GM18517 (cell line): ENCODE data around the gene LRFN2.

Experiments
- ATAC-seq: cut with Tn5 transposase; IDR thresholded peaks from one replicate; pipeline ENCODE4 v1.9.1; 2021; ENCODE audit warnings: mild to moderate bottlenecking, moderate library complexity; ENCODE audit not compliant: unreplicated experiment

Gene LRFN2

GRCh38 chr6:40587240-40588069 lies at the start of gene LRFN2:
TSS of gene LRFN2 (minus strand) at chr6:40587364.
- no peak for ATAC-seq

GRCh38 chr6:40634429-40634828 lies 47.3 kb upstream of the LRFN2 start:
- ATAC-seq = no peak

DNA sequence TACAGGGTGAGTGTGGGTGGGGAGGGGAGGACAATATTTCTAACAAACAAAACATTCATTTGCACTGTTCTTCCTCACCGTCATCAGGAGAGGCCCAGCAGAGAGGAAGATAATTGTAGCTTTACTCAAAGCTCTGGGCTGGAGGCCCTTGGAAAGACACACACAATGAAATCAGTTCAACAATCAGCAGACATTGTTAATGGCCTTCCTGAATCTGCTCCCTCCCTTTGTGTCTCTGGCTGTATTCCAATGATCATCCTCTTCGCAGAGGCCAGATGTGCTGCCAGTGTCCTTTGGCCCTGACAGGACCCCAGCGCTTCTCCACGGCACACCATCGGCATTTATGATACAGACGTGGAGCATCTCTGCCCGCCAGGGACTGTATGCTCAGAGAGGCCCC lies 44.6 kb upstream of the LRFN2 start:
- no peak for ATAC-seq

GRCh38 chr6:40630488-40630887 lies 43.3 kb upstream of the LRFN2 start:
- no peak for ATAC-seq

GRCh38 chr6:40630051-40630450 lies 42.9 kb upstream of the LRFN2 start:
- no peak for ATAC-seq

DNA sequence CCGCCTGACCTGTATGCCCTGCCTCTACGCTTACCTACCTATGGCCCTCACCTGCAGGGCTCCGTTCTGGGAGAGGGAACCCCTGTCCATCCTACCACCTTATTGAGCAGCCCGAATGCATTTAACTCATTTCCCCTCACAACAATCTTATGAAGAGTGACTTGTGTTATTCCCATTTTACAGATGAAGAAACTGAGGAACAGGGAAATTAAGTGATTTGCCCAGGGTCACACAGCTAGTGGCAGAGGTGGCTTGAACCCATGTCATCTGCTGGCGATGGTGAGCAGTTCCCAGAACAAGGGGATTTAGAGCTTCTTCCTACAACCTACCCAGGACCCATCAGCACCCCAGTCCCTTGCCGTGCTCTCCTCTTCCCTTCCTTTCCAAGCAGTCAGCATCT lies 42.3 kb upstream of the LRFN2 start:
- no peak for ATAC-seq

DNA sequence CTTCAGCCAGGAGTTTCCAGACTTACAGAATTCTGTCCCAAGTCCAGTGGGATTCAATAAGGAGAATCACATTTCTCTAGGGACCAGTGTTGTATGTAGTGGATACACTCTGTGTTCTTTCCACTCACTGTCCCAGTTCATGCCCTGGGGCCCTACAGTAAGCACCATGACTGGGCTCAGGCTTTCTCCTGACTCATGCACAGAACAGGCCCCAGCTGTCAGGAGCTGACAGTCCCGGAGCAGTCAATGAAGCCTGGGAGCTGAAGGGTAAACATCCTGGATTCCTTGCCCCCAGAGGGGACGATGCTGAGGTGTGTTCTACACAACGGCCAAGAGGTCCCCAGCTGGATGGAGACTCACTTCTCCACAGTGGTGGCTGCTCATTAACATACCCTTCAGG lies 40.2 kb upstream of the LRFN2 start:
- no peak for ATAC-seq

- ATAC-seq = no peak
Observed at GRCh38 chr6:40626886-40627285, 39.7 kb upstream of the LRFN2 start.

DNA sequence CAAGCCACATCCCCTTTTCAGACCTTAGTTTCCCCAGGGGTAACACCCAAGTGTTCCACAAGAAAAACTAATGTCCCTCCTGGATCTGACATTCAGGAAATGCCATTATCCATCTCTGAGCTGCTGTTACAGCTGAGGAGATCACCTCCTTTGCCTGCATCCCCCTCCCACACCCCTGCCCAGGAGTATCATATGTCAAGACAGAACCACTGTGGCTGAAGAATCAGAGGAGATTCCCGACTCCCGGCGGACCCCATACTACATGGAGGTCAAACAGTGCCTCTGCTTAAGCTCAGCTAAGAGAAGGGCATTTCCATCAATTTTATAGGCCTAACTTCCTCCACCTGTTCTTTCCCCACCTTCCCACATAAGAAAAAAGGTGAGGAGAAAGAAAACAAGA lies 36.8 kb upstream of the LRFN2 start:
- no peak for ATAC-seq

DNA sequence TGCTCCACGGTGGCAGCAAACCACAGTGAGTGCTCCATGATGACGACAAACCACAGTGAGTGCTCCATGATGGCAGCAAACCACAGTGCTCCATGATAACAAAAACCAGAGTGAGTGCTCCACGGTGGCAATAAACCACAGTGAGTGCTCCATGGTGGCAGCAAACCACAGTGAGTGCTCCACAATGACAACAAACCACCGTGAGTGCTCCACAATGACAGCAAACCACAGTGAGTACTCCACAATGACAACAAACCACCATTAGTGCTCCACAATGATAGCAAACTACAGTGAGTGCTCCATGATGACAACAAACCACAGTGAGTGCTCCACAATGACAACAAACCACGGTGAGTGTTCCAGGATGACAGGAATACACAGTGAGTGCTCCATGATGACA lies 36.0 kb upstream of the LRFN2 start:
- ATAC-seq = no peak

DNA sequence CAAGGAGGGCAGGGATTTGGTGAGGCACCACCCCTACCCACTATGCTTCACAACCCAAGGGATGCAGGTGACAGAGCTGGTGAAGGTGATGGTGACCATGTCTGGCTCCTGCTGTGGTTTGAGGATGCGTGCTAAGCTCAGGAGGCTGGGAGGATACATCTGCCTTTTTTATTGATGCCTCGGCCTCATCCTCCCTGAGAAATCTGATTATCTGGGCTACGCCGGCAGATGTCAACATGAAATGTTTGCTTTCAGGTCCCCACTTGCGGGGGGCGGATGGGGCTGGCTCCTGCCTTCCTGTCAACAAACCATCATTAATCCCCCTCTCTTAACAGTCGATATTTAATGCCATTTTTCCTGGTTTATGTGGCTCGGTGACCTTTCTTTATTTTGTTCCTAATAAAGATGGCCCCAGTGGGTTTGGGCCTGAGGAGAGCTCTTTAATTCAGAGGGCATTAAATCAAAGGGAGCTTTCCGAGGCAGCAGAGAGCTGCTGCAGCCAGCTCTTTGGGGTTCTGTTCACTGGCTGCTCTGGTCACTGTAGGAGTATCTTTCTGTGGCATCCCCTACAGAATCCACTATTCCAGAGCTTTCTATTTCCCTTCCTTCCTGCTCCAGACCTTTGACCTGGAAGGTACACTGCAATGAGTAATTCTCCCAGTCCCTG lies 33.5 kb upstream of the LRFN2 start:
- ATAC-seq = no peak

DNA sequence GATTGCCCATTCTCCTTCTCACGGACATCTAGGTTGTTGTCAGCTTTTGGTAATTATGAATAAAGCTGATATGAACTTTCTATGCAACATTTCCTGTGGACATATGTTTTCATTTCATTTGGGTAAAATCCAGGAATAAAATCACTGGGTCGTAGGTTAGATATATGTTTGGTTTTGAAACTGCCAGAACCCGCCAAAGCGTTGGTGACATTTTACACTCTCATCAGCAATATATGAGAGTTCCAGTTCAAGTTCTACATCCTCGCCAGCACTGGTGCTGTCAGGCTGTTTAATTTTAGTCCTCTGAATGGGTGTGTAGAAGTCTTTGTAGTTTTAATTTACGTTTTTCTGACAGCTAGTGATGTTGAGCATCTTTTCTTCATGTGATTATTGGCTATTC lies 27.5 kb upstream of the LRFN2 start:
- no peak for ATAC-seq

DNA sequence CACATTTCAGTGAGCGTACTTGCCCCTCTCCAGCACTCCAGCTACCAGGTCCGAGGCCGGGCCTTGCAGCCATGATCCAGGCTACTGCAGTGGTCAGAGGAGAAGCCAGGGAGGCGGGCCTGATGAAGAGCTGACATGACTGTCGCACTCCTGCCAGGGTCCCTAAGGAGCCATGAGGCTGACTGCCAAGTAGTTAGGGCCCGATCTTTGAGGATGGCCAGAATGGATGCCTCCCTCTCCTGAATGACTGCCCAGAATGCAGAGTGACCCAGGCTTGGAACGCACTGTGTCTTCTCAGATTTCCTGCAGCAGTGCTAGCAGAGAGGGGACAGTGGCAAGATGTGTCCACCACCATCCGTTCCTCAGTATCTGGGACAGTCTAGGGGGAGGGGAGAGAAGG lies 24.7 kb upstream of the LRFN2 start:
- no peak for ATAC-seq

GRCh38 chr6:40611434-40611833 lies 24.3 kb upstream of the LRFN2 start:
- ATAC-seq = no peak

GRCh38 chr6:40610229-40610628 lies 23.1 kb upstream of the LRFN2 start:
- ATAC-seq = no peak

DNA sequence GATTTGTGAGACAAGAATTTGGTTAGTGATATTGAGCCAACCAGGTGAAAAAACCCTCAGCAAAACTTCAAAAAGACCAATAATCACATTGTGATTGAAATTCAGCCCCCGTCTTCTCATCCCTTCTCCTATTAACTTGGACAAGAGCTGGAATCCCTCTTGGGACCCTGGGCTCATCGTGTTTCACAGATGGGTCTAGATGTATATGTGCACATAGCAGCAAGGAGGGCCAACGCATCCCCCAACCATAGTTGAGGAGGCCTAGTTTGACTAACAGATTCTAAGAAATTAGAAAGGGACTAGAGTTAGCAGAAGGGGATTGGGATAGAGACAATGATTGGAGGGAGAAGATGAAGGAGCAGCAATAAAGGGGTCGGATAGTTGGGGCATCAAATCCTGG lies 19.8 kb upstream of the LRFN2 start:
- no peak for ATAC-seq

GRCh38 chr6:40606526-40606925 lies 19.4 kb upstream of the LRFN2 start:
- no peak for ATAC-seq

- no peak for ATAC-seq
Observed at GRCh38 chr6:40604082-40604481, 16.9 kb upstream of the LRFN2 start.

DNA sequence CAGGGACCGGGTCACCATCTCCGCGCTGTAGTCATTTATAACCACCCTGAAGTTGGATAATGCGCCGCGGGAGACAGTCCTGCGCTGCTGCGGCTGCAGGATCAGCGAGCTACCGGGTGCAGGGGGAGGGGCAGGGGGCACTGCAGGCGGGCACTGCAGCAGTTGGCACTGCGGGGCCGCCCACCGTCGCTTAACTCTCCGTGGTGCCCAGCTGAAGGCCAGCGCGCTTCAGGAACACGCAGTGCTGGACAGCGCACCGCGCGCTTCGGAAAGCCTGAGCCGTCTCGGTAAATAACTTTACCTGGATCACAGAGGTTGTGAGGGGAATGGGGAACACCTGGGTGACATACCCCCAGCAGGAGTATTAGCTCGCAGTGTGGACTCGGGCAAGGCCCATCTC lies 12.4 kb upstream of the LRFN2 start:
- ATAC-seq = no peak

- ATAC-seq = no peak
Observed at GRCh38 chr6:40598516-40598915, 11.4 kb upstream of the LRFN2 start.

- ATAC-seq = no peak
Observed at GRCh38 chr6:40597301-40597700, 10.1 kb upstream of the LRFN2 start.

DNA sequence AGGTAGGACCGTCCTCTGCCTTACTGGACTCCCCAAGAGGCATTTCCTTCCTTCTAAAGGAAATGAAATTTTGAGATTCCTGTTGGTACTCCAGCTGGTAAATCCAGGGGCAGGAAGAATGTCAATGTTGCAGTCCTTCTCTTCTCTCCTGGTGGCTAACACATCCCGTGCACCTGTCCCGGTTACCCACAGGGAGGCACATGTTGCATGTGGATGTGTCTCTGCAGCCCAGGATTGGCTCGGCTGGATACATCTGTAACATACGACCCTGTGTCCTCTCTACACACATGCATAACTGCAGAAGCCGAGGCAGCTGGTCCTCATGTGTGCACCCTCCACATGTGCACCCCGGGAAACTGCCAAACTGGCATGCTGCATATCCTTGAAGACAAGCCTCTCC lies 1.3 kb upstream of the LRFN2 start:
- ATAC-seq = no peak

- no peak for ATAC-seq
Observed at GRCh38 chr6:40588070-40588384, 863 bp upstream of the LRFN2 start.
